Posterior cingulate gyrus (tissue), 11 donors: ENCODE measurements around the gene CAPN7.

ENCODE experiments used
- DNase-seq, 10 donors: peaks; one replicate each; pipeline versions ENCODE4 v3.0.0 to v3.0.0-alpha.2; 2020 to 2021; ENCODE audit warnings: mixed read lengths in 3 of 10
- intact Hi-C: fragments of 100-400 bp; cut with DNase I; formaldehyde crosslinking; loops from one replicate; pipeline ENCODE4 v1.15.1; 2023

Gene CAPN7

GRCh38 chr3:15269091-15269989 is 63.3 kb downstream of the CAPN7 start:
- peak; percentile 85 to 99 (median 90) for DNase-seq
- intact Hi-C loops, result no loop called here

GRCh38 chr3:15271030-15271429 is 65.0 kb downstream of the CAPN7 start:
- DNase-seq, result no peak
- intact Hi-C loops, result no loop called here

DNA sequence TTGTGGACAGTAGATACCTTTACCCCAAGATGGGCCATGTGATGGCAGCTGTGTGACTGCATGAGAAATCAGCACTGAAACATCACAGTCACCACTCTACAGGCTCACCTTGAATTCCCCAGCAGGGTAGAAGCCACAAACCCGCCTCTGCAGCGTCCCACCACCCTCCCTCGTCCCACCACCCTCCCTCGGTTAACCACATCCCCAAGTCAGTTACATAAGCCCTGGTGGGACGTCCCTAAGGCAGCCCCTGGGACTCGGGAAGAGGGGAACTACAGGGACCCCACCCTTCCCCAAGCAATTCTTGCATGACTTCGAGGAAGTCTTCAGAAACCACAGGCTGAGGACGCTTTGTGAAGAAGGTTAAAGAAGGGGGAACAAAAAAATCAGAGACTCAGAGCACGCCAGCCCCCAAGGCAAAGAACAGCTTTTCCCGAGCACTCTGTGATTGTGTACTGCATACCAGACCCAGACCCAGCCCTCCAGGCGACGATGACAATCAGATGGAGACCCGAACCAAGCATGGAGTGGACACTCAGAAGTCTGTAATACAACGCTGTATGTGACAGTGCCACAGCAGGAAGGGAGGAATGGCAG is 65.8 kb downstream of the CAPN7 start:
- intact Hi-C loops, result no loop called here

GRCh38 chr3:15272426-15273196 is 66.6 kb downstream of the CAPN7 start:
- intact Hi-C loops, result no loop called here
- DNase-seq, result no peak

More for the DNA sequence above, 65.8 kb downstream of the CAPN7 start:
- no peak for DNase-seq

DNA sequence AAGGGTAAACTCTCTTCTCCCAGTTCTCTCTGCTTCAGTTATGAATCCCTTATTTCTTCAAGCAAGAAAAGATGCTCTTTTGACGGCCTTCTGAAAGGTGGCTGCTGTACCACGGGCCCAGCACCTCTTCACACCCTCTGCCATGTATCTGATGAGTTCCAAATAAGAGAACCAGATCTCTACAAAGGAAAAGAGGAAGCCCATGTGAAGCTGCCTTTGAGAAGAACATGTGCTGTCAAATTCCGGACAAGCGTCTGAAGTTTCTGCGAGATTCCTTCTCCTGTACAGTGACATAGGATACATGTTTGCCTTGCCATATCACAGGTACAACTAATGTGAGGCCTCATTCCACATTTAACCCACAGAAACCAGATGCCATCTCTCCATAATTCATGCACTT is 67.2 kb downstream of the CAPN7 start:
- DNase-seq, result no peak
- intact Hi-C loops, result no loop called here

DNA sequence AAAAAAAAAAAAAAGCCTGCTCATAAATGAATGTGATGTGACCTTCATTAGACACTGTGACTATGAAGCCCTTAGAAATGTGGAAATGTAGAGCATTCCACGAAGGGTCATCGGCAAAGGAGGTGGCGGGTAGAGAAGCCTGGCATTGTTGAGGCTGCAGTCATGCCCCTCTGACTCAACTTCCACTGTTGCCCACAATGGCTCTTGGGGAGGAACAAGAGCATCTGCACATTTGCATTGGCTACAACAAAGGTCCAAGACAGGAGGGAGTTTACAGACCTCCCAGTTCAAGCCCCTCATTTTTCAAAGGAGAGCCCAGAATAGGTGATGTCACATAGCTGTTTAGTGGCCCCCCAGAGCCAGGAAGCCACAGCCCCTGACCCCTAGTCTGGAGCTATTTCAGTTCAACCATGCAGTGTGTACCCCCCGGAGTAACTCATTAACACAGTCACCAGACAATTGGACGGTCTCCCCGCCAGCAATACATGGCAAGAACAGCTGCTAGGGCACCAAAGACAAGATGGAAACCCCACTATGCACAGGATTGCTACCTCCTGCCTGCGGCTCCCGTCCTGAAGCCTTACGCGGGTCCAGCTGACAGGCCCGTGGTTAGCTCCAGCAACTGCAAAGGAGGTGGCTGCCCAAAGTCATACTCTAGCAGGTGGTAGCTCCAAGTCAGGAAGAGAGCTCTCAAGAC is 70.1 kb downstream of the CAPN7 start:
- intact Hi-C loops, result no loop called here
- peak in 1 of 10 donors; percentile 81 for DNase-seq

DNA sequence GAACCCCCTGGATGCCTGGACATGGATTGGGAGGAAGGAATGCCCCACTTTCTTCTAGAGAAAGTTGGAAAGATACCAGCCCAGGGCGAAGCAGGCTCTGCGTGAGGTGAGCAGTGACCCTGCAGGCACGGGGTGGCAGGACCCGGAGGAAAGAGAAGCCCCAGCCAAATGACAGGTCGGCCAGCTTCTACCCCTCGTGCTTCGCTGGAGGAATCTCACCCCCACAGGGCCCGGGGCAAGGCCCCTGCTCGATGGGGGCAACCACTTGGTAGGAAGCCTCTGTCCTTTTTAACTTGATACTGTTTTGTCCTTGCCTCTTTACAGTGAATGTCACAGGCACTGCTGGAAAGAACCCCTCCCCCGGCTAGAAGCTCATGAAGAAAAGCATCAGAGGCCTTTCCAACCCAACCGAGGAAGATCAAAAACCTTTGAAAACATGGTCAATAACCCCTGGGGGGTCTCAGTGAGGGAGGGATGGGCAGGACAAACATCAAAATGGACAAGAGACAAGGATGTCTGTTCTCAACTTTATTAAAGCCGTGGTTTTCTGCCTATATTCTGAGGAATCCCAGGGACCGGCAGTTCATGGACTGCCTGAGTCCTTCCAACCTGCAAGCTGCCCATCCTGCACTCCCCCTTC is 71.9 kb downstream of the CAPN7 start:
- intact Hi-C loops, result no loop called here
- no peak for DNase-seq

- DNase-seq, result no peak
- intact Hi-C loops, result no loop called here
Measured at GRCh38 chr3:15279205-15279604, 73.2 kb downstream of the CAPN7 start.

GRCh38 chr3:15279671-15280402 is 73.8 kb downstream of the CAPN7 start:
- DNase-seq, result peak in 1 of 10 donors; percentile 87
- intact Hi-C loops, result no loop called here

DNA sequence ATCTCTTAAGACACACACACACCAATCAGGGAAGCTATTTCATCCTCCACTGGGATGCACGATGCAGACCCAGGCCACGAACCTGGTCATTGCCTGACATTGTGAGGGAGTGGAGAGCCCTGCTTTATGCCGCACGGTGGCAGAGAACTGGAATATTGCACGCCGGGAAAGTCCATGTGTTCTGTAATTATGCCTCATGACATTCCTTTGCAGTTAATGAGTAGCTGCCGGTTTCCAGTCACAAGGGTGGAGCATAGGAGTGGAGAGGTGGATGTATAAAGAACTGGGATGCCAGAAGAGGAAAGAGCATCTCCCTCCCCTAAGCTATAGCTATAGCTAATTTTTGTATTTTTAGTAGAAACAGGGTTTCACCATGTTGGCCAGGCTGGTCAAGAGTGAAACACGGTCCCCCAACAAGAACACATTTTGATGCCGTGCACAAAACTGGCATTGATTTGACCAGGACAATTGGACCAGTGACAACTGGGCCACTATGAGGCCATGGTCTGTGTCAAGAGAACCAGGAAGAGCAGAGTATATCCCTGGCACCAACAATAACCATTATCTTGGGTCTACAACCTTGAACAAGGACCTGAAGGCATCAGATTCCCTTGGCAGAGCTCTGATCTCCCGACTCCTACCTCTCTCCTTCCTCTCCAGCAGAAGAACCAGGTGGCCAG is 74.9 kb downstream of the CAPN7 start:
- DNase-seq, result no peak
- intact Hi-C loops, result no loop called here

- intact Hi-C loops, result no loop called here
- peak in 1 of 10 donors; percentile 44 for DNase-seq
Measured at GRCh38 chr3:15281817-15282216, 75.8 kb downstream of the CAPN7 start.

GRCh38 chr3:15283702-15284101 is 77.7 kb downstream of the CAPN7 start:
- intact Hi-C loops, result no loop called here
- DNase-seq, result no peak

DNA sequence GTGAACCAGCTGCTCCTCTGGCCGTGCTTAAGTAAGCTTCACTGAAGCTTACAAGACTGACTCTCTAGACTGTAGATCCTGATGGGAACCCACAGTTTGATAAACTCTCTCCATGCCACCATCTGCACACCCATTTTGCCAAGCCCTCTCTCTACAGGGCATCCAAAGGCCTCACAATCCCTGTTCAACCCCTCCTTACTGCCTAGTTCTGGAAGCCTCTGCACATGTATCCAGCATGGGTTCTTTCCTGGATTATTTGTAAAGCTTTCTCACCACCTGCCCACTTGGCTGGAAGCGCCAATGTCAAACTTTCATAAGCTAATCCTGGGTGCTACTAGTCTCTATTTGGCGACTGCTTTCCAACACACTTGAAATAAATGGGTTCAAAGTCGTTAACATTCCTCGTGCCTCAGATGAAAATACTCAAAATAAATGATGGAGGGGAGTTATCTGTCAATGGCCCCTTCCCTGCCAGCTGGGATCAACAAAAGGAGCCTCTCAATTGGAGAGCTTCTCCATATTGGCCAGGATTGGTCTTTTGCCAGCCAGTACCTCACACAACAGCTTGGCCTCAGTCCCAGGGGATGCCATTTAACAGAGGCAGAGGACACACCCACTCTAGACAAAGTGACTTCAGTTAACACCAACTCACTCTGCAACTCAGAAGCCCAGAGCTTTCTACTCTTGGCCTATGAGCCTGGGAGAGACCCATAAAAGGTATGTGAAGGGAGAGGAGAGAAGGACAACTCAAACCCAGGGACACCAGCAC is 78.3 kb downstream of the CAPN7 start:
- DNase-seq, result peak in 2 of 10 donors; percentile 44 to 49
- intact Hi-C loops, result no loop called here

DNA sequence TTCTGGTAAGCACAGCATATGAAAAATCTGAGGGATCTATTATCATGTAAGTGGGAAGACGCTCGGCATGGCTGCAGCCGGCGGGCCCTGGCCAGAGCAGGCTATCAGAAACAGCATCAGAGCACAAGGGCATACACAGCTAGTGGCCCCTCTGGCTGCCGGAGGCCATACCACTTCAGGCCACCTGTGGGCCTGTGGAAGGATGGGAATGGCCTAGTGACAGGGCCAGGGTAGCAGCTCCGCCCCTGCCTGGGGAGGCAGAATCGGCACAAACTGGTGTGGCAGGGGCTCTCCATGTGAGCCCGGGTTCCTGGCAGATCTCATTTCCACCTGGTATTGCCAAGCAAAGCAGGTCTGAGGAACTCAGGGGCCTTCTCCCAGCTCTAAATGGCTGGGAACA is 80.0 kb downstream of the CAPN7 start:
- intact Hi-C loops, result no loop called here
- DNase-seq, result no peak

DNA sequence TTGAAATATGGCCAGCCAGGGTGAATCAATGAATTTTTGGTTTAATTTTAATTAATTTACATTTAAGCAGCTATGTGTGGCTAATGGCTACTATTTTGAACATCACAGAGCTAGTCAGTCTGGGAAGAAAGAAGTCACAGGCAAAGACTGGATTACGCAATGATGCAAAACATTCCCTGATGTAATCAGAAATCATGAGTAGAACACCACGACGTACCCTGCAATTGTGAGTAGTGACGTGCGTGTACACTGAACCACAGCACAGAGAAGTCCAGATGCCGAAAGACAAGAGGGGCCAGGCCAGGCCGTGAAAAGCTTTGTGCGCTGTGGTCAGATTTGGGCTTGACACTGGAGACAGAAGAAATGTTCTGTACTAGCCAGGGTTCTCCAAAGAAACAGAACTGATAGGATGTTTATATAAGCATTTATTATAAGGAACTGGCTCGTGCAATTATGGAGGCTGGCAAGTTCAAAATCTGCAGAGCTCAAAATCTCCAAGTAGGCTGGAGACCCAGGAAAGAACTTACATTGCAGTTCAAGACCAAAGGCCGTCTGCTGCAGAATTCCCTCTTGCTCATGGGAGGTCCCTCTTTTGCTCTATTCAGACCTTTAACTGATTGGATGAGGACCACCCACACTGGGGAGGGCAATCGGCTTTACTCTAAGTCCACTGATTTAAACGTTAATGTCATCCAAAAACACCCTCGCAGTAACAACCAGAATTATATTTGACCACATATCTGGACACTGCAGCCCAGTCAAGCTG is 81.7 kb downstream of the CAPN7 start:
- intact Hi-C loops, result no loop called here
- DNase-seq, result peak in 1 of 10 donors; percentile 85

DNA sequence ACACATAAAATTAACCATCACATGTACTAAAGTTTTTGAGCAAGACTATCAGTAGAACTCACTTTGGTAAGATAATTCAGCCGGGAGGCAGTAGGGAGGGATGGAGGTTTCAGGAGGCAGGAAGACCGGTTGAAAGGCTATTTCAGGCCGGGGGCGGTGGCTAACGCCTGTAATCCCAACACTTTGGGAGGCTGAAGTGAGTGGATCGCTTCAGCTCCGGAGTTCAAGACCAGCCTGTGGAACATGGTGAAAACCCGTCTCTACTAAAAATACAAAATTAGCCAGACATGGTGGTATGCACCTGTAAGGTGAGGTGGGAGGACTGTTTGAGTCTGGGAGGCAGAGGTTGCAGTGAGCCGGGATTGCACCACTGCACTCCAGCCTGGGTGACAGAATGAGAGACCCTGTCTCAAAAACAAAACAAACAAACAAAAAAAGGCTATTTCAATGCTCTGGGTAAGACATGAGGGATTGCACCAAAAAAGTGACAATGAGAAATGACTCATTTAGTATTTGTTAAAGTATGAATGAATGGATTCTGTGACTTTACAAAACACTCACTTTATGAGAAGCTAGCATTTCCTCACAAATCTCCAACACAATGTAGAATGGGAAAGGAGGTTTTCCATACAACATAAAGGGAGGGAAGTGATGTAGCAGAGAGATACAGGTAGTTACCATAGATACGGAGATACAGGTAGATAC is 82.4 kb downstream of the CAPN7 start:
- peak in 1 of 10 donors; percentile 65 for DNase-seq
- intact Hi-C loops, result no loop called here

DNA sequence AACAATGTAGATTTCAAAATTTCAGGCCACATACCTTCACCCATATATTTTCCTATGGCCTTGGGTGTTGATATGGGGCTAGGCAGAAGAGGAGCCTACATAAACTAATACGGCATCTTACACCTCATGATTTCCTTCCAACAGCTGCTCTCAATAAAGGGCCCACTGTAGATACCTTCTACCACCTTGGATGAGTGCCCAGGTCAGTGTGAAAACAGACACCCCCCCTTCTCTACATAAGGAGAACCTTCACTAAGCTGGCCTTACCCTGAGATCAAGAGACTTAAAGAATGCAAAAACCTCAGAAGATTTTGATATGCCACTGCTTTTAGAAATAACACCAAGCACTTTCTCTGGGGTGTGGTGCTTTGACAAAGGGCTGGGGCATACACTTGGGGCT is 83.6 kb downstream of the CAPN7 start:
- intact Hi-C loops, result no loop called here
- DNase-seq, result no peak
